Measurements from ENCODE around the gene MARCKS. TPM values are rescaled to one million over a fixed set of nuclear protein-coding genes. Genes with fewer than 3 reads are reported as not detected.

The MARCKS gene
- polyA plus RNA-seq, 1 donor from 2014 or later = 369 TPM

GRCh38 chr6:113855500-113856374 is 1.4 kb upstream of the MARCKS start:
- no peaks in the 10 kb centered on the region for H3K27me3 ChIP-seq (ENCODE audit: insufficient read depth, low read depth, low read length)
- no peaks in the 10 kb centered on the region for H3K36me3 ChIP-seq (ENCODE audit: insufficient read depth, low read length)
- H3K4me2 ChIP-seq (ENCODE audit: low read length) = peak overlapping the region; percentile 94
- H3F3A ChIP-seq (ENCODE audit: insufficient read depth, low read length, poor library complexity, severe bottlenecking) = peaks cover 9% of the 10 kb centered on the region
- peaks cover 38% of the 10 kb centered on the region for H3K79me2 ChIP-seq (replicated peaks; ENCODE audit: insufficient read depth, low read length)
- peak overlapping the region; percentile 85 for H3K4me3 ChIP-seq (ENCODE audit: low read length)
- H3K9ac ChIP-seq (ENCODE audit: low read length) = peak overlapping the region; percentile 100
- TF ChIP-seq REST (IDR thresholded peaks at IDR 0.05; ENCODE audit: borderline replicate concordance) (peak; percentile 5), EZH2 (IDR thresholded peaks at IDR 0.05; ENCODE audit: borderline replicate concordance, insufficient read depth, low read length, poor library complexity, severe bottlenecking) (no peak), RAD21 (conservative IDR thresholded peaks at IDR 0.05) (no peak), TAF1 (IDR thresholded peaks at IDR 0.05; ENCODE audit: low read depth) (peak; percentile 61), SMC3 (conservative IDR thresholded peaks at IDR 0.05; ENCODE audit: poor library complexity) (peak; percentile 32), POLR2AphosphoS5 (IDR thresholded peaks at IDR 0.05) (peak; percentile 79)
- H2AFZ ChIP-seq (ENCODE audit: low read depth, low read length) = peak overlapping the region; percentile 43
- H3K27ac ChIP-seq (ENCODE audit: low read length) = peak overlapping the region; percentile 100
- peaks cover 11% of the 10 kb centered on the region for H4K20me1 ChIP-seq (ENCODE audit: insufficient read depth)
- H3K9me3 ChIP-seq (ENCODE audit: low read length) = no peaks in the 10 kb centered on the region
- H3K9me2 ChIP-seq (ENCODE audit: insufficient read depth, low read length) = no peaks in the 10 kb centered on the region

GRCh38 chr6:113856375-113856624 is 845 bp upstream of the MARCKS start:
- Histone ChIP-seq H3K9me3 (ENCODE audit: low read length) (no peaks in the 10 kb centered on the region), H4K20me1 (ENCODE audit: insufficient read depth) (peaks cover 12% of the 10 kb centered on the region), H2AFZ (ENCODE audit: low read depth, low read length) (peak overlapping the region; percentile 43), H3K36me3 (ENCODE audit: insufficient read depth, low read length) (no peaks in the 10 kb centered on the region), H3K27ac (ENCODE audit: low read length) (peak overlapping the region; percentile 100), H3K4me2 (ENCODE audit: low read length) (peak overlapping the region; percentile 94), H3K9ac (ENCODE audit: low read length) (peak overlapping the region; percentile 100), H3K9me2 (ENCODE audit: insufficient read depth, low read length) (no peaks in the 10 kb centered on the region), H3K4me3 (ENCODE audit: low read length) (peak overlapping the region; percentile 85), H3K79me2 (replicated peaks; ENCODE audit: insufficient read depth, low read length) (peaks cover 44% of the 10 kb centered on the region), H3F3A (ENCODE audit: insufficient read depth, low read length, poor library complexity, severe bottlenecking) (peaks cover 9% of the 10 kb centered on the region), H3K27me3 (ENCODE audit: insufficient read depth, low read depth, low read length) (no peaks in the 10 kb centered on the region)
- TF ChIP-seq RAD21 (conservative IDR thresholded peaks at IDR 0.05) (no peak), TAF1 (IDR thresholded peaks at IDR 0.05; ENCODE audit: low read depth) (no peak), CTCF (IDR thresholded peaks at IDR 0.05; ENCODE audit: poor library complexity, severe bottlenecking) (no peak), REST (IDR thresholded peaks at IDR 0.05; ENCODE audit: borderline replicate concordance) (peak; percentile 63), POLR2AphosphoS5 (IDR thresholded peaks at IDR 0.05) (no peak), EP300 (conservative IDR thresholded peaks at IDR 0.05; ENCODE audit: poor library complexity, severe bottlenecking) (no peak), MXI1 (conservative IDR thresholded peaks at IDR 0.05; ENCODE audit: poor library complexity, severe bottlenecking) (no peak), EZH2 (IDR thresholded peaks at IDR 0.05; ENCODE audit: borderline replicate concordance, insufficient read depth, low read length, poor library complexity, severe bottlenecking) (no peak), SMC3 (conservative IDR thresholded peaks at IDR 0.05; ENCODE audit: poor library complexity) (no peak)
